ENCODE measurements around the gene ENTPD5. TPM values are rescaled to one million over a fixed set of nuclear protein-coding genes. Genes with fewer than 3 reads are reported as not detected.

ENTPD5 gene
- total and polyA plus RNA-seq, 2 donors from 2014 or later, result 24.7 to 28.3 TPM

GRCh38 chr14:73943083-73943482, 76.0 kb downstream of the ENTPD5 start:
- TF ChIP-seq CTCF (IDR thresholded peaks at IDR 0.05; ENCODE audit: borderline replicate concordance, extremely low read depth, insufficient read depth), result no peak
- H3K36me3 ChIP-seq (ENCODE audit: control insufficient read depth in 2 of 3, insufficient read depth in 3 of 3, low read length in 3 of 3), result peaks cover 0 to 28% (median 13%) of the 10 kb centered on the region in 3 donors
- no peak overlapping the region for H3K9ac ChIP-seq (ENCODE audit: low read length in 3 of 3)
- FAIRE-seq (no peak), DNase-seq (no peak)
- H3K4me1 ChIP-seq (ENCODE audit: control insufficient read depth in 2 of 3, insufficient read depth in 2 of 3, low read depth in 1 of 3, low read length in 3 of 3), result no peaks in the 10 kb centered on the region
- H3K27me3 ChIP-seq (ENCODE audit: control insufficient read depth, insufficient read depth, low read length), result no peaks in the 10 kb centered on the region
- H3K9me3 ChIP-seq (ENCODE audit: control insufficient read depth in 2 of 3, insufficient read depth in 1 of 3, low read length in 3 of 3), result no peaks in the 10 kb centered on the region
- no peak overlapping the region for H3K27ac ChIP-seq (ENCODE audit: low read depth in 2 of 2, low read length in 2 of 2)
- no peak overlapping the region for H3K4me3 ChIP-seq (ENCODE audit: low read length in 3 of 3)
- intact Hi-C loops (cut with DNase I), result no loop called here

GRCh38 chr14:73942180-73942579, 76.9 kb downstream of the ENTPD5 start:
- no peak for FAIRE-seq
- no peak for TF ChIP-seq CTCF (IDR thresholded peaks at IDR 0.05; ENCODE audit: borderline replicate concordance, extremely low read depth, insufficient read depth)

GRCh38 chr14:73937012-73937411, 82.1 kb downstream of the ENTPD5 start:
- no peak for TF ChIP-seq CTCF (IDR thresholded peaks at IDR 0.05; ENCODE audit: borderline replicate concordance, extremely low read depth, insufficient read depth)
- Histone ChIP-seq H3K4me3 (ENCODE audit: low read length in 3 of 3) (no peak overlapping the region), H3K27ac (ENCODE audit: low read depth in 2 of 2, low read length in 2 of 2) (no peak overlapping the region), H3K9me3 (ENCODE audit: control insufficient read depth in 2 of 3, insufficient read depth in 1 of 3, low read length in 3 of 3) (no peaks in the 10 kb centered on the region), H3K4me1 (ENCODE audit: control insufficient read depth in 2 of 3, insufficient read depth in 2 of 3, low read depth in 1 of 3, low read length in 3 of 3) (no peaks in the 10 kb centered on the region), H3K36me3 (ENCODE audit: control insufficient read depth in 2 of 3, insufficient read depth in 3 of 3, low read length in 3 of 3) (peaks cover 3 to 36% (median 25%) of the 10 kb centered on the region in 3 donors), H3K9ac (ENCODE audit: low read length in 3 of 3) (no peak overlapping the region), H3K27me3 (ENCODE audit: control insufficient read depth, insufficient read depth, low read length) (no peaks in the 10 kb centered on the region)
- intact Hi-C loops (cut with DNase I), result no loop called here
- DNase-seq, result no peak
- FAIRE-seq, result no peak

More at GRCh38 chr14:73942180-73942579, 76.9 kb downstream of the ENTPD5 start:
- peaks cover 0 to 36% (median 13%) of the 10 kb centered on the region in 3 donors for H3K36me3 ChIP-seq (ENCODE audit: control insufficient read depth in 2 of 3, insufficient read depth in 3 of 3, low read length in 3 of 3)
- intact Hi-C loops (cut with DNase I), result no loop called here
- no peak for DNase-seq
- no peaks in the 10 kb centered on the region for H3K4me1 ChIP-seq (ENCODE audit: control insufficient read depth in 2 of 3, insufficient read depth in 2 of 3, low read depth in 1 of 3, low read length in 3 of 3)
- no peaks in the 10 kb centered on the region for H3K27me3 ChIP-seq (ENCODE audit: control insufficient read depth, insufficient read depth, low read length)
- H3K9me3 ChIP-seq (ENCODE audit: control insufficient read depth in 2 of 3, insufficient read depth in 1 of 3, low read length in 3 of 3), result no peaks in the 10 kb centered on the region
- no peak overlapping the region for H3K27ac ChIP-seq (ENCODE audit: low read depth in 2 of 2, low read length in 2 of 2)
- no peak overlapping the region for H3K9ac ChIP-seq (ENCODE audit: low read length in 3 of 3)
- H3K4me3 ChIP-seq (ENCODE audit: low read length in 3 of 3), result no peak overlapping the region

GRCh38 chr14:73936548-73936947, 82.5 kb downstream of the ENTPD5 start:
- TF ChIP-seq CTCF (IDR thresholded peaks at IDR 0.05; ENCODE audit: borderline replicate concordance, extremely low read depth, insufficient read depth), result no peak
- H3K27me3 ChIP-seq (ENCODE audit: control insufficient read depth, insufficient read depth, low read length), result no peaks in the 10 kb centered on the region
- H3K4me1 ChIP-seq (ENCODE audit: control insufficient read depth in 2 of 3, insufficient read depth in 2 of 3, low read depth in 1 of 3, low read length in 3 of 3), result no peaks in the 10 kb centered on the region
- H3K36me3 ChIP-seq (ENCODE audit: control insufficient read depth in 2 of 3, insufficient read depth in 3 of 3, low read length in 3 of 3), result peaks cover 3 to 41% (median 30%) of the 10 kb centered on the region in 3 donors
- intact Hi-C loops (cut with DNase I), result no loop called here
- H3K9ac ChIP-seq (ENCODE audit: low read length in 3 of 3), result no peak overlapping the region
- DNase-seq (no peak), FAIRE-seq (no peak)
- H3K9me3 ChIP-seq (ENCODE audit: control insufficient read depth in 2 of 3, insufficient read depth in 1 of 3, low read length in 3 of 3), result no peaks in the 10 kb centered on the region
- no peak overlapping the region for H3K27ac ChIP-seq (ENCODE audit: low read depth in 2 of 2, low read length in 2 of 2)
- H3K4me3 ChIP-seq (ENCODE audit: low read length in 3 of 3), result no peak overlapping the region

Data from kidney (tissue), 14 donors.